ENCODE results near the gene TBX1. TPM values are rescaled to one million over a fixed set of nuclear protein-coding genes. Genes with fewer than 3 reads are reported as not detected.

Gene TBX1
- total RNA-seq, 1 donor from 2014 or later, result 24.2 TPM

DNA sequence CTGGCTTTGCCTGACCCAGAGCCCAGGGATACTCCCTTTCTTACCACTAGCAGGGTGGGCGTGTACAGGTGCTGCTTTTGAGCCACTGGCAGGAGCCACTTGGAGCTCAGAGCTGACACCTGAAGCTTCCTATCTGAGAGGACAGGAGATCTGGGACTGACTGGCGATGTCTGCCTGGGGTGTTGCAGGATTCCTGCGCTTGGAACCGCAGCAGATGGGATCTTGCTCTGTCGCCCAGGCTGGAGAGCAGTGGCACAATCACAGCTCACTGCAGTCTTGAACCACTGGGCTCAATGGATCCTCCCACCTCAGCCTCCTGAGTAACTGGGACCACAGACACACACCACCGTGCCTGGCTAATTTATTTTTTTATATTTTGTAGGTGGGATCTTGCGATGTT is 19.5 kb upstream of the TBX1 start:
- TF ChIP-seq, protein P1, sequence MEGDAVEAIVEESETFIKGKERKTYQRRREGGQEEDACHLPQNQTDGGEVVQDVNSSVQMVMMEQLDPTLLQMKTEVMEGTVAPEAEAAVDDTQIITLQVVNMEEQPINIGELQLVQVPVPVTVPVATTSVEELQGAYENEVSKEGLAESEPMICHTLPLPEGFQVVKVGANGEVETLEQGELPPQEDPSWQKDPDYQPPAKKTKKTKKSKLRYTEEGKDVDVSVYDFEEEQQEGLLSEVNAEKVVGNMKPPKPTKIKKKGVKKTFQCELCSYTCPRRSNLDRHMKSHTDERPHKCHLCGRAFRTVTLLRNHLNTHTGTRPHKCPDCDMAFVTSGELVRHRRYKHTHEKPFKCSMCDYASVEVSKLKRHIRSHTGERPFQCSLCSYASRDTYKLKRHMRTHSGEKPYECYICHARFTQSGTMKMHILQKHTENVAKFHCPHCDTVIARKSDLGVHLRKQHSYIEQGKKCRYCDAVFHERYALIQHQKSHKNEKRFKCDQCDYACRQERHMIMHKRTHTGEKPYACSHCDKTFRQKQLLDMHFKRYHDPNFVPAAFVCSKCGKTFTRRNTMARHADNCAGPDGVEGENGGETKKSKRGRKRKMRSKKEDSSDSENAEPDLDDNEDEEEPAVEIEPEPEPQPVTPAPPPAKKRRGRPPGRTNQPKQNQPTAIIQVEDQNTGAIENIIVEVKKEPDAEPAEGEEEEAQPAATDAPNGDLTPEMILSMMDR (IDR thresholded peaks at IDR 0.05), result no peak
- Mint-ChIP-seq H3K27ac (ENCODE audit: unreplicated experiment) (no peak overlapping the region), H3K4me1 (ENCODE audit: unreplicated experiment) (peaks cover 13% of the 10 kb centered on the region), H3K9me3 (ENCODE audit: unreplicated experiment) (no peaks in the 10 kb centered on the region), H3K27me3 (ENCODE audit: unreplicated experiment) (no peaks in the 10 kb centered on the region), H3K4me3 (ENCODE audit: unreplicated experiment) (no peak overlapping the region), H3K36me3 (ENCODE audit: unreplicated experiment) (no peaks in the 10 kb centered on the region)
- no peak for DNase-seq (ENCODE audit: extremely low spot score, unreplicated experiment)

DNA sequence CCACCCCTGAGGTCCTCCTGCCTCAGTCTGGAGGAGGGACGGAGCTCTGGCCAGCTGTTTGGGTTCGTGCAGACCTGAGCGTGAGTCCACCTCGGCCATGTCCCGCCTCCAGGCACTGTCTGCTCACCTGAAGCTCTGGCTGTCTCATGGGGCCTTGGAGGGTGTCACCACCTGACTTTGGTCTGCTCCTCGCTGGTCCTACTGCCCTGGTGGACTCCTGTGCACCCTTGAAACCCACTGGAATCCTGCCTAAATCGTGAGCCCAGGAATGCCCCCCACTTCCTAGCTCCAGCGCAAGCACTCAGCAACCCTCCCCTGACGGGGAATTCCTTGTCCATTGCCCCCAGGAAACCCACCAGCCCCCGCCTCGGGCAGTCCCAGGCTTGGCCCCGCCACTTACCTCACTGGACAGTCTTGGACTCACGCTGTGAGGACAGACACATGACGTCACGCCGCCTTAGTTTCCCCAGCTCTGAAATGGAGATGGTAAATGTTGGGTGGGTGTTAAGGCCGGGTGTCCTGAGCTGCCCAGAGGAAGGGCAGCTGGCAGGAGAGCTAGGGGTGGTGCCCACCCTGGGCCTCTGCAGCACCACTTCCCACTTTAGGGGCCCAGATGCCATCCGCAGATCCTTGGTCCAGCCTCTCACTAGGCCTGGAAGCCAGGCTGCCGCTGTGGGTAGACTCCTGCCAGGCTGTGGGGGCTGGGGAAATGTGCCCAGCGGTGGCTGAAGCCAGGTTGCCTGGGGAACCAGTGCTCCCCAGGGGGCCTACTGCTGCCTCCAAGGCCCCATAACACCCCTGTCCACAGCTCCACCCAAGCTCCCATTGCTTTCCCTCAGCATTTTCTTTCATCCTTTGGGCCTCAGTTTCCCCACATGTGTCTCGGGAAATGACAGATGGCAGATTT is 18.2 kb upstream of the TBX1 start:
- Mint-ChIP-seq H3K36me3 (ENCODE audit: unreplicated experiment) (no peaks in the 10 kb centered on the region), H3K4me1 (ENCODE audit: unreplicated experiment) (peaks cover 14% of the 10 kb centered on the region), H3K9me3 (ENCODE audit: unreplicated experiment) (no peaks in the 10 kb centered on the region), H3K27ac (ENCODE audit: unreplicated experiment) (no peak overlapping the region), H3K27me3 (ENCODE audit: unreplicated experiment) (no peaks in the 10 kb centered on the region), H3K4me3 (ENCODE audit: unreplicated experiment) (no peak overlapping the region)
- DNase-seq (ENCODE audit: extremely low spot score, unreplicated experiment), result no peak
- TF ChIP-seq, protein P1 (IDR thresholded peaks at IDR 0.05), result no peak

DNA sequence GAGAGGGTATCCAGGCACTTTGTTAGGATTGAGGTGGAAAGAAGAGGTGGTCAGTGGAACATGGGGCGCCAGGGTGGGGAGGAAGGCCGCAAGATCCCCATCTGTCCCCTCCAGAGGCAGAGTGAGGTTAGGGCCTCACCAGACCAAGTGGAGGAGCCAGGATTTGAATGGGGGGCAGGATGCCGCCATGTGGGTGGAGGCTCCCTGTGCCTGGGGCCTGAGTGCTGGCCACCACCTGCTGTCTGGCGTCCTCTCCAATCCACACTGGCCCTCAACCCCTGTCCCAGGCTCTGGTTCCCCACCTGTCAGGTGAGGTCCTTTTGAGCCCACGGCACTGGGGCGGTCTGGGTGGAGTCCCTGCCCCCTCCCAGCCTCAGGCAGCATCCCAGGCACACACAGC is 17.5 kb upstream of the TBX1 start:
- DNase-seq (ENCODE audit: extremely low spot score, unreplicated experiment), result no peak
- Mint-ChIP-seq H3K4me1 (ENCODE audit: unreplicated experiment) (peaks cover 14% of the 10 kb centered on the region), H3K9me3 (ENCODE audit: unreplicated experiment) (no peaks in the 10 kb centered on the region), H3K27me3 (ENCODE audit: unreplicated experiment) (no peaks in the 10 kb centered on the region), H3K27ac (ENCODE audit: unreplicated experiment) (no peak overlapping the region), H3K36me3 (ENCODE audit: unreplicated experiment) (no peaks in the 10 kb centered on the region), H3K4me3 (ENCODE audit: unreplicated experiment) (no peak overlapping the region)
- TF ChIP-seq, protein P1 (IDR thresholded peaks at IDR 0.05), result no peak

DNA sequence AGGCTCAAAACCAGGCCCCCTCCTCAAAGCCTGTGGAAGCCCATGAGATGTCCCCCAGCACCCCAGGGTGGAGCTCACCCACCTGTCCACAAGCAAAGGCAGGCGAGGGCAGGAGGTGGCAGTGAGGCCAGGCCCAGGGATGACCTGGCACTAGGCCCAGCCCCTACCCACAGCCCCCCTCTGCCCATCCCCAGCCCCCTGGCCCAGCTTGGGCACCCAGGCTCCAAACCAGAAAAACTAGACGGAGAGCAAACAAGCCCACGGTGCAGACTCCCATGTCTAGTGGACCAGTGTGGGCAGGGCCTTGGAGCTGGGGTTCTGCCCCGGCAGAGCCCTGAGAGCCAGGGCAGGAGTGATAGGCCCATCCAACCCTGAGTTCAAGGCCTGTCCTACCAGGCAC is 16.9 kb upstream of the TBX1 start:
- Mint-ChIP-seq H3K27ac (ENCODE audit: unreplicated experiment) (no peak overlapping the region), H3K4me3 (ENCODE audit: unreplicated experiment) (no peak overlapping the region), H3K9me3 (ENCODE audit: unreplicated experiment) (no peaks in the 10 kb centered on the region), H3K4me1 (ENCODE audit: unreplicated experiment) (peaks cover 14% of the 10 kb centered on the region), H3K36me3 (ENCODE audit: unreplicated experiment) (no peaks in the 10 kb centered on the region), H3K27me3 (ENCODE audit: unreplicated experiment) (no peaks in the 10 kb centered on the region)
- no peak for DNase-seq (ENCODE audit: extremely low spot score, unreplicated experiment)
- TF ChIP-seq, protein P1 (IDR thresholded peaks at IDR 0.05), result no peak

DNA sequence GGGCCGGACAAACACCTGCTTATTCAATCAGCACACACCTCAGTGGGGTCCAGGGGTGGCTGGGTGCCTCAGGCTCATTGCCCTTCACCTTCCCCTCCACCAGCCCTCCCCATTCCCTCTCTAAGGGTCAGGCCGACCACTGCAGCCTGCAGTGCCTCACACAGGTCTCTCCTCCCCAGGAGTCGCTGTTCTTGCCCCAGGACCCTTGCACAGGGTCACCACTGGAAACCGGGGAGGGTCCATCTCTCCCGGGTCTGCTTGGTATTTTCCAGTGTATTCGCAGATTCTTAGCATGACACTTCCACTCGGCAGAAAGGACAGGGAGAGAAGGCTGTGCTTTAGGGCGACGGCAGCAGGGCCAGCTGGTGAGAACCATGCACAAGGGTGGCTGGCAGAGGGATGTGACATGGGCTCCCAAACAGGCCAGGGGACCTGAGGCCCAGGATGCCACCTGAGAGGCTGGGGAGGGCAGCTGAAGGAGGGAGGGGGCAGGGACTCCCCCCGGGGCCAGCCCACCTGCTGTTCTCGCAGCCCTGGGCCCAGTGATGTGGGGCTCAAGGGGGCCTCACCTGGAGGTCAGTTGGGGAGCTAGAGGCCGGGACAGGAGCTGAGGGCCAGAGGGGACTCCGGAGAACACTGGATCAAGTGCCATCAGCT is 16.1 kb upstream of the TBX1 start:
- Mint-ChIP-seq H3K4me3 (ENCODE audit: unreplicated experiment) (no peak overlapping the region), H3K36me3 (ENCODE audit: unreplicated experiment) (no peaks in the 10 kb centered on the region), H3K27ac (ENCODE audit: unreplicated experiment) (no peak overlapping the region), H3K4me1 (ENCODE audit: unreplicated experiment) (peaks cover 18% of the 10 kb centered on the region), H3K27me3 (ENCODE audit: unreplicated experiment) (no peaks in the 10 kb centered on the region), H3K9me3 (ENCODE audit: unreplicated experiment) (no peaks in the 10 kb centered on the region)
- DNase-seq (ENCODE audit: extremely low spot score, unreplicated experiment), result no peak
- TF ChIP-seq, protein P1 (IDR thresholded peaks at IDR 0.05), result no peak
